HL-60 (cell line): Measurements from ENCODE around the gene LEMD2.

ENCODE experiments used
- DNase-seq, 2 experiments: peaks; one replicate each; pipeline ENCODE4 v3.0.0-alpha.2; 2010 to 2020; ENCODE audit warnings: low read depth in 1 of 2, low spot score in 1 of 2
- H3K27ac ChIP-seq: fragments of 250-450 bp; sonication (Bioruptor Pico); replicated peaks from 2 replicates; pipeline ENCODE4 v1.5.1; 2020; ENCODE audit warnings: mild to moderate bottlenecking, moderate library complexity
- H3K27me3 ChIP-seq: fragments of 250-450 bp; sonication (Bioruptor Pico); 2 replicates; pipeline ENCODE4 v1.5.1; 2021; ENCODE audit warnings: mild to moderate bottlenecking, moderate library complexity; ENCODE audit not compliant: insufficient read depth, poor library complexity, severe bottlenecking
- H3K4me3 ChIP-seq: replicated peaks from 2 replicates; pipeline ENCODE4 v1.5.1; 2011; ENCODE audit warnings: mild to moderate bottlenecking, control low read depth, low read length; ENCODE audit not compliant: insufficient read depth
- CTCF ChIP-seq: IDR thresholded peaks from one replicate; pipeline ENCODE4 v1.5.1; 2011; ENCODE audit warnings: low read length, control low read depth, inconsistent platforms; ENCODE audit not compliant: insufficient read depth
- GABPA ChIP-seq: IDR thresholded peaks from 2 replicates; pipeline ENCODE4 v1.6.1; 2012; ENCODE audit warnings: low read depth
- POLR2AphosphoS5 ChIP-seq: IDR thresholded peaks from 2 replicates; pipeline ENCODE4 v1.6.1; 2012; ENCODE audit warnings: low read depth
- REST ChIP-seq: IDR thresholded peaks from 2 replicates; pipeline ENCODE4 v1.6.1; 2012; ENCODE audit warnings: low read depth; ENCODE audit not compliant: insufficient replicate concordance
- SPI1 ChIP-seq: IDR thresholded peaks from 2 replicates; pipeline ENCODE4 v1.6.1; 2012; ENCODE audit warnings: low read depth, mild to moderate bottlenecking, borderline replicate concordance

The LEMD2 gene

GRCh38 chr6:33791620-33792019, 2.7 kb upstream of the LEMD2 start:
- TF ChIP-seq CTCF (no peak), GABPA (no peak), REST (no peak), POLR2AphosphoS5 (no peak), SPI1 (no peak)
- Histone ChIP-seq H3K4me3 (no peak overlapping the region), H3K27ac (no peak overlapping the region), H3K27me3 (peaks cover 3% of the 10 kb centered on the region)
- no peak for DNase-seq

GRCh38 chr6:33790910-33791309, 2.0 kb upstream of the LEMD2 start:
- no peak overlapping the region for H3K27ac ChIP-seq
- H3K4me3 ChIP-seq, result no peak overlapping the region
- H3K27me3 ChIP-seq, result peaks cover 3% of the 10 kb centered on the region
- no peak for DNase-seq
- TF ChIP-seq POLR2AphosphoS5 (no peak), CTCF (no peak), REST (no peak), SPI1 (no peak), GABPA (no peak)

GRCh38 chr6:33790379-33790778, 1.4 kb upstream of the LEMD2 start:
- no peak for DNase-seq
- H3K27ac ChIP-seq, result no peak overlapping the region
- peaks cover 3% of the 10 kb centered on the region for H3K27me3 ChIP-seq
- no peak overlapping the region for H3K4me3 ChIP-seq
- TF ChIP-seq GABPA, result no peak
- no peak for TF ChIP-seq POLR2AphosphoS5
- TF ChIP-seq REST, result no peak
- no peak for TF ChIP-seq SPI1

- no peak for TF ChIP-seq CTCF
- no peak for TF ChIP-seq SPI1
- TF ChIP-seq POLR2AphosphoS5, result no peak
- TF ChIP-seq REST, result no peak
- TF ChIP-seq GABPA, result no peak
- no peak overlapping the region for H3K27ac ChIP-seq
- no peak for DNase-seq
- peaks cover 3% of the 10 kb centered on the region for H3K27me3 ChIP-seq
- H3K4me3 ChIP-seq, result no peak overlapping the region
These were observed 593 bp upstream of the LEMD2 start for GRCh38 chr6:33789550-33789895.
